Gastrocnemius medialis (tissue), 4 donors: Measurements from ENCODE around the gene DOCK7. TPM values are rescaled to one million over a fixed set of nuclear protein-coding genes. Genes with fewer than 3 reads are reported as not detected.
"Not testable (repeated sequence)": the region's sequence is repeated elsewhere in the genome, so short reads cannot be mapped to it uniquely, and the experiment has no call there.

ENCODE experiments used
- ATAC-seq, 2 donors: fragments of 150-250 bp; one replicate each; pipeline ENCODE4 v1.9.1; 2016
- DNase-seq, 2 donors: peaks; one replicate each; pipeline ENCODE4 v3.0.0-alpha.2; 2019
- H3K27ac ChIP-seq, 4 donors: fragments of 200-600 bp; sonication (generic); 1 replicate in 1 of 4; 2 replicates in 3 of 4; pipeline ENCODE4 v1.5.1; 2016 to 2018; ENCODE audit warnings: mild to moderate bottlenecking in 2 of 4, moderate library complexity in 1 of 4
- H3K27me3 ChIP-seq, 3 donors: fragments of 200-600 bp; sonication (generic) in 2 of 3; 1 replicate in 1 of 3; 2 replicates in 2 of 3; pipeline versions ENCODE4 v1.5.1 to v1.6.0; 2016 to 2019; ENCODE audit warnings: mild to moderate bottlenecking in 1 of 3, moderate library complexity in 1 of 3
- H3K36me3 ChIP-seq, 2 donors: fragments of 200-600 bp; sonication (generic) in 1 of 2; one replicate each; pipeline ENCODE4 v1.5.1; 2017 to 2018
- H3K4me1 ChIP-seq, 2 donors: fragments of 200-600 bp; sonication (generic) in 1 of 2; one replicate each; pipeline ENCODE4 v1.5.1; 2016 to 2017; ENCODE audit warnings: mild to moderate bottlenecking in 2 of 2
- H3K4me3 ChIP-seq, 4 donors: fragments of 200-600 bp; sonication (generic) in 3 of 4; 1 replicate in 1 of 4; 2 replicates in 3 of 4; pipeline ENCODE4 v1.5.1; 2016 to 2019; ENCODE audit warnings: mild to moderate bottlenecking in 2 of 4
- H3K9me3 ChIP-seq, 3 donors: fragments of 200-600 bp; sonication (generic) in 2 of 3; 1 replicate in 1 of 3; 2 replicates in 2 of 3; pipeline ENCODE4 v1.5.1; 2016 to 2019
- POLR2A ChIP-seq, 2 donors: fragments of 450-650 bp; IDR thresholded peaks; one replicate each; pipeline ENCODE4 v1.6.1; 2017; ENCODE audit warnings: antibody characterized with exemption in 2 of 2, mild to moderate bottlenecking in 2 of 2, moderate library complexity in 2 of 2
- in situ Hi-C, 4 donors: fragments of 200-750 bp; cut with MboI; loops; one replicate each; pipeline versions ENCODE4 v1.15.0 to v1.8.0; 2017; ENCODE audit warnings: low sequenced_read_pairs in 4 of 4
- intact Hi-C: fragments of 100-400 bp; cut with DNase I; formaldehyde crosslinking; loops from one replicate; pipeline ENCODE4 v1.15.1; 2023; ENCODE audit warnings: low total_unique reads
- total RNA-seq, 4 donors: library from RNA; depleted of rRNA; stranded (reverse); fragments of >200 nt; gene quantifications; one replicate each; pipeline versions ENCODE4 v1.1.0 to v1.2.3, GENCODE V29; 2016
- TF ChIP-seq, protein P1 (sequence below), 5 experiments: fragments of 450-650 bp in 3 of 5; fragments of 200-600 bp in 2 of 5; sonication (generic) in 2 of 5; IDR thresholded peaks in 4 of 5; conservative IDR thresholded peaks in 1 of 5; 1 replicate in 4 of 5; 2 replicates in 1 of 5; pipeline ENCODE4 v1.5.1; 2016 to 2019; ENCODE audit warnings: antibody characterized with exemption in 5 of 5, mild to moderate bottlenecking in 3 of 5, moderate library complexity in 3 of 5

DOCK7 gene
- total RNA-seq, 4 donors from 2014 or later = 7.9 to 14.7 (median 10.9) TPM

DNA sequence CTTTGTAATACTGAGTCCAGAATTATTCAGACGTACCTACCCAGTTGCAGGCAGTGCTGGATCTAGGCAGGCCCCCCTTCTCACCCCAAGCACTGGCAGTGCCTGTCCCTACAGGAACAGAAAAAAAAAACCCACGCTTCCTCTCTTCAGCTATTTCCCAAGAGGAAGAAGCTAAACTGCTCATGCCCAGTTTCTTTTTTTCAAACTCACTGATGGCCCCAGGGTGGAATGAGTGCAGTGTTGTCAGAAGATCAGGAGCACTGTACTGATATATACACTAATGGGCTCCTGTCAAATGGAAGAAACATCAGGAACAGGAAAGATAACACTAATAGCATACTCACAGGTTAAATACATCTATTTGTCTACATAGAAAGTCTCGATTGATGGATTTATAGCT is 28.2 kb upstream of the DOCK7 start:
- ATAC-seq = no peak
- TF ChIP-seq POLR2A (IDR thresholded peaks at IDR 0.05) = no peak
- TF ChIP-seq, protein P1, sequence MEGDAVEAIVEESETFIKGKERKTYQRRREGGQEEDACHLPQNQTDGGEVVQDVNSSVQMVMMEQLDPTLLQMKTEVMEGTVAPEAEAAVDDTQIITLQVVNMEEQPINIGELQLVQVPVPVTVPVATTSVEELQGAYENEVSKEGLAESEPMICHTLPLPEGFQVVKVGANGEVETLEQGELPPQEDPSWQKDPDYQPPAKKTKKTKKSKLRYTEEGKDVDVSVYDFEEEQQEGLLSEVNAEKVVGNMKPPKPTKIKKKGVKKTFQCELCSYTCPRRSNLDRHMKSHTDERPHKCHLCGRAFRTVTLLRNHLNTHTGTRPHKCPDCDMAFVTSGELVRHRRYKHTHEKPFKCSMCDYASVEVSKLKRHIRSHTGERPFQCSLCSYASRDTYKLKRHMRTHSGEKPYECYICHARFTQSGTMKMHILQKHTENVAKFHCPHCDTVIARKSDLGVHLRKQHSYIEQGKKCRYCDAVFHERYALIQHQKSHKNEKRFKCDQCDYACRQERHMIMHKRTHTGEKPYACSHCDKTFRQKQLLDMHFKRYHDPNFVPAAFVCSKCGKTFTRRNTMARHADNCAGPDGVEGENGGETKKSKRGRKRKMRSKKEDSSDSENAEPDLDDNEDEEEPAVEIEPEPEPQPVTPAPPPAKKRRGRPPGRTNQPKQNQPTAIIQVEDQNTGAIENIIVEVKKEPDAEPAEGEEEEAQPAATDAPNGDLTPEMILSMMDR (IDR thresholded peaks at IDR 0.05 in 4 of 5, conservative IDR thresholded peaks at IDR 0.05 in 1 of 5) = no peak
- Histone ChIP-seq H3K27me3 (no peaks in the 10 kb centered on the region), H3K4me1 (no peaks in the 10 kb centered on the region), H3K27ac (no peak overlapping the region), H3K36me3 (no peaks in the 10 kb centered on the region), H3K4me3 (no peak overlapping the region), H3K9me3 (no peaks in the 10 kb centered on the region)
- intact Hi-C loops (no loop called here), in situ Hi-C loops (no loop called here)
- no peak for DNase-seq

DNA sequence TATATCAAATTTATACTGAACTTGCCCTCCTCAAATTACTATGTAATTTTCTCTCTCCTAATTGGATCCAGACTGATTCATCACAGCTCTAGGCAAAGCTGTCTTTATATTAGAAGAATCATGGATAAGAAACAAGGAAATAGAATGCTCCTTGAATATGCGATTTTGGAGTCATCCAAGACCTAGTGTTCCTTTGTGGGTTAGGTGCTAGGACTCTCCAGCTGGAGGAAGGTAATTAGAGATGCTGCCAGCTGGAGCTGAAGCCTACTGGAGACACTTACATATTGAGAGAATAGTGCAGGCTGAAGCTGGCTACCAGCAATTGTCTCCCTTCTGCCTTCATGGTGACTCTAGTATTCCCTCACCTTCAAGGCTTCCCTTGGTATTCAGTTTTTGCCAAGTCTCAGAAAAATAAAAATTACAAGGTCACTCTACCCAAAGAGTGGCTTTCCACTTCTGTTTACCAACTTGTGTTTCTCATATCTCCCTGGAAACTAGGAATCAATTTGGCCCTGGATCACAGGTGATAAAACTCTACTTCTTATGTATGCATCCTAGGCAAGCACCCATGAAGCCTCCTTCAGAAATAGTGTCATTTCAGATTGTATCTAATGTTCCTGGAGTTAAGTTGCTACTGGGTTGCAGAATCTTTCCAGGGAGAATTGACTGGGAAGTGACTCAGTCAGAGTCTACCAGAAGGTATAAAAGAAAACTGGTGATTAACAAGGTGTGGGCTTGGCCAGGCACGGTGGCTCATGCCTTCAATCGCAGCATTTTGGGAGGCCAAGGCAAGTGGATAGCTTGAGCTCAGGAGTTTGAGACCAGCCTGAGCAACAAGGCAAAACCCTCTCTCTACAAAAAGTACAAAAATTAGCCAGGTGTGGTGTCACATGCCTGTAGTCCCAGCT is 24.4 kb upstream of the DOCK7 start:
- Histone ChIP-seq H3K27ac (no peak overlapping the region), H3K36me3 (no peaks in the 10 kb centered on the region), H3K27me3 (no peaks in the 10 kb centered on the region), H3K4me3 (no peak overlapping the region), H3K4me1 (no peaks in the 10 kb centered on the region), H3K9me3 (no peaks in the 10 kb centered on the region)
- no peak for DNase-seq
- in situ Hi-C loops (no loop called here), intact Hi-C loops (no loop called here)
- TF ChIP-seq POLR2A (IDR thresholded peaks at IDR 0.05) = no peak
- TF ChIP-seq, protein P1 (IDR thresholded peaks at IDR 0.05 in 4 of 5, conservative IDR thresholded peaks at IDR 0.05 in 1 of 5) = no peak
- ATAC-seq = no peak

DNA sequence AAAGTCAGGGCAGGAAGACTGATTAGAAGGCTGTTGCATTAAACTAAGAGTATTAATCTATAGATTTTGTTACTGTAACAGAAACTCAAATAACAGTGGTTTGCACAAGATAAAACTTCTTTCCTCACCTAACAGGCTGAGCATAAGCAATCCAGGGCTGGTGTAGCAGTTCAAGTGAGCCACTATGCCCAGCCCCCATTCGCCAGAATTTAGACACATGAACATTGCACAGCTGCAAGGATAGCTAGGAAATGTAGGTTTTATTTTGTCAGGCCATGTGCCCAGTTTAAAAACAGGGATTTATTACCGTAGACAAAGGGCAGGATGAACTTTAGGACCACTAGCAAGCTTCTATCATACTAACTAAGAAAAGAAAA is 19.5 kb upstream of the DOCK7 start:
- DNase-seq (no peak), ATAC-seq (no peak)
- Histone ChIP-seq H3K36me3 (no peaks in the 10 kb centered on the region), H3K9me3 (no peaks in the 10 kb centered on the region), H3K27ac (no peak overlapping the region), H3K27me3 (no peaks in the 10 kb centered on the region), H3K4me1 (no peaks in the 10 kb centered on the region), H3K4me3 (no peak overlapping the region)
- in situ Hi-C loops (no loop called here), intact Hi-C loops (no loop called here)
- TF ChIP-seq, protein P1 (IDR thresholded peaks at IDR 0.05 in 4 of 5, conservative IDR thresholded peaks at IDR 0.05 in 1 of 5) = no peak
- no peak for TF ChIP-seq POLR2A (IDR thresholded peaks at IDR 0.05)

GRCh38 chr1:62706985-62707743 is 19.0 kb upstream of the DOCK7 start:
- no peak for ATAC-seq
- no peaks in the 10 kb centered on the region for H3K9me3 ChIP-seq
- H3K4me3 ChIP-seq = no peak overlapping the region
- H3K4me1 ChIP-seq = no peaks in the 10 kb centered on the region
- intact Hi-C loops (no loop called here), in situ Hi-C loops (no loop called here)
- no peak overlapping the region for H3K27ac ChIP-seq
- no peak for DNase-seq
- no peaks in the 10 kb centered on the region for H3K36me3 ChIP-seq
- TF ChIP-seq, protein P1 (IDR thresholded peaks at IDR 0.05 in 4 of 5, conservative IDR thresholded peaks at IDR 0.05 in 1 of 5) = no peak
- TF ChIP-seq POLR2A (IDR thresholded peaks at IDR 0.05) = no peak
- no peaks in the 10 kb centered on the region for H3K27me3 ChIP-seq

GRCh38 chr1:62698161-62698560 is 10.0 kb upstream of the DOCK7 start:
- H3K27ac ChIP-seq, H3K4me3 ChIP-seq, in situ Hi-C loops, H3K4me1 ChIP-seq, H3K9me3 ChIP-seq, H3K27me3 ChIP-seq, H3K36me3 ChIP-seq, ATAC-seq, intact Hi-C loops, DNase-seq: not testable (repeated sequence)

DNA sequence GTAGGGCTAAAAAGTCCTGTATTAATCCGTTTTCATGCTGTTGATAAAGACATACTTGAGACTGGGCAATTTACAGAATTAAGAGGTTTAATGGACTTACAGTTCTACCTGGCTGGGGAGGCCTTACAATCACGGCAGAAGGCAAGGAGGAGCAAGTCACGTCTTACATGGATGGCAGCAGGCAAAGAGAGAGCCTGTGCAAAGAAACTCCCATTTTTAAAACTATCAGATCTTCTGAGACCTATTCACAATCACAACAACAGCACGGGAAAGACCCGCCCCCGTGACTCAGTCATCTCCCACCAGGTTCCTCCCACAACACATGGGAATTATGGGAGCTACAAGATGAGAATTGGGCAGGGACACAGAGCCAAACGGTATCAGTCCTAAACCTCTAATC is 6.3 kb upstream of the DOCK7 start:
- H3K9me3 ChIP-seq, H3K4me1 ChIP-seq, H3K27me3 ChIP-seq, H3K4me3 ChIP-seq, in situ Hi-C loops, H3K36me3 ChIP-seq, DNase-seq, intact Hi-C loops, H3K27ac ChIP-seq, ATAC-seq: not testable (repeated sequence)
